Measurements from ENCODE around the gene TOR4A. TPM values are rescaled to one million over a fixed set of nuclear protein-coding genes. Genes with fewer than 3 reads are reported as not detected.
"Not testable (repeated sequence)": the region's sequence is repeated elsewhere in the genome, so short reads cannot be mapped to it uniquely, and the experiment has no call there.

The TOR4A gene
- total and polyA plus RNA-seq, 2 donors (not counting 1 experiment from before 2014, with no cell fraction given), result 8.3 to 15.3 TPM

GRCh38 chr9:137256856-137257255, 20.7 kb upstream of the TOR4A start:
- no peak overlapping the region for H2AFZ ChIP-seq (ENCODE audit: insufficient read depth, low read depth, low read length, poor library complexity, severe bottlenecking)
- H3K4me2 ChIP-seq (replicated peaks; ENCODE audit: low read depth, low read length, poor library complexity, severe bottlenecking), result peak overlapping the region; percentile 92
- H4K20me1 ChIP-seq (ENCODE audit: control insufficient read depth, insufficient read depth, low read length, poor library complexity, severe bottlenecking), result peaks cover 18% of the 10 kb centered on the region
- H3K4me3 ChIP-seq (ENCODE audit: control extremely low read depth in 1 of 5, extremely low read depth in 1 of 5, insufficient read depth in 1 of 5, low read depth in 2 of 5, low read length in 4 of 5), result no peak overlapping the region
- Mint-ChIP-seq H3K9me3 (ENCODE audit: insufficient read depth) (no peaks in the 10 kb centered on the region), H3K4me1 (peaks cover 25% of the 10 kb centered on the region), H3K4me3 (peak overlapping the region; percentile 86), H3K27me3 (no peaks in the 10 kb centered on the region), H3K27ac (peak overlapping the region; percentile 26)
- intact Hi-C loops (cut with micrococcal nuclease), result no loop called here
- TF ChIP-seq CTCF (IDR thresholded peaks at IDR 0.05) (no peak), EZH2 (IDR thresholded peaks at IDR 0.05; ENCODE audit: borderline replicate concordance, insufficient read depth, low read depth, low read length, poor library complexity, severe bottlenecking) (no peak)
- no peaks in the 10 kb centered on the region for H3K9me3 ChIP-seq (ENCODE audit: control extremely low read depth in 1 of 3, control insufficient read depth in 2 of 3, insufficient read depth in 1 of 3, low read length in 2 of 3)
- ChIA-PET POLR2A (interaction anchor here (0.6 to 1.2 kb wide), 3 partner anchors 10 to 124 kb away, joined by 5 to 6 read pairs (median 6); no protein-coding TSS in a partner anchor), CTCF (interaction anchor here (1.1 to 3.0 kb wide), 3 partner anchors 17 to 30 kb away, joined by 3 to 18 read pairs (median 8); partner anchors contain the start of genes RNF224 and TUBB4B)
- peaks cover 17 to 27% of the 10 kb centered on the region in 2 donors for H3K4me1 ChIP-seq (ENCODE audit: control insufficient read depth in 2 of 2, insufficient read depth in 2 of 2, low read length in 2 of 2)
- H3K27ac ChIP-seq (ENCODE audit: low read length in 2 of 2), result no peak overlapping the region
- ATAC-seq (ENCODE audit: low read depth), result no peak
- WGBS (ENCODE audit: insufficient coverage), result 94% methylated on average over 11 of the region's 15 CpGs
- H3K79me2 ChIP-seq (ENCODE audit: control insufficient read depth, insufficient read depth, low read length), result peaks cover 35% of the 10 kb centered on the region
- H3K9ac ChIP-seq (ENCODE audit: low read length), result no peak overlapping the region
- DNase-seq, result no peak
- H3K27me3 ChIP-seq (replicated peaks in 1 of 4; ENCODE audit: control extremely low read depth in 1 of 4, control insufficient read depth in 3 of 4, insufficient read depth in 4 of 4, low read length in 3 of 4), result no peaks in the 10 kb centered on the region
- peaks cover 0 to 17% of the 10 kb centered on the region in 2 experiments for H3K36me3 ChIP-seq (replicated peaks in 1 of 2; ENCODE audit: control extremely low read depth in 1 of 2, control insufficient read depth in 1 of 2, extremely low read depth in 1 of 2, insufficient read depth in 2 of 2, low read length in 1 of 2)

GRCh38 chr9:137262173-137262908, 15.2 kb upstream of the TOR4A start:
- CTCF ChIA-PET, result interaction anchor here (0.8 to 3.2 kb wide), 3 partner anchors 26 to 233 kb away, joined by 3 to 13 read pairs (median 4); no protein-coding TSS in a partner anchor
- H3K4me3 Mint-ChIP-seq; H3K27ac ChIP-seq (ENCODE audit: low read length in 2 of 2); H3K9me3 ChIP-seq (ENCODE audit: control extremely low read depth in 1 of 3, control insufficient read depth in 2 of 3, insufficient read depth in 1 of 3, low read length in 2 of 3); H3K4me2 ChIP-seq (replicated peaks; ENCODE audit: low read depth, low read length, poor library complexity, severe bottlenecking); H3K9me3 Mint-ChIP-seq (ENCODE audit: insufficient read depth); H2AFZ ChIP-seq (ENCODE audit: insufficient read depth, low read depth, low read length, poor library complexity, severe bottlenecking); H3K4me3 ChIP-seq (ENCODE audit: control extremely low read depth in 1 of 5, extremely low read depth in 1 of 5, insufficient read depth in 1 of 5, low read depth in 2 of 5, low read length in 4 of 5); H3K27me3 Mint-ChIP-seq; DNase-seq; H3K27me3 ChIP-seq (replicated peaks in 1 of 4; ENCODE audit: control extremely low read depth in 1 of 4, control insufficient read depth in 3 of 4, insufficient read depth in 4 of 4, low read length in 3 of 4); H3K4me1 Mint-ChIP-seq; H3K27ac Mint-ChIP-seq; H3K4me1 ChIP-seq (ENCODE audit: control insufficient read depth in 2 of 2, insufficient read depth in 2 of 2, low read length in 2 of 2); ATAC-seq (ENCODE audit: low read depth); intact Hi-C loops (cut with micrococcal nuclease); H3K9ac ChIP-seq (ENCODE audit: low read length): not testable (repeated sequence)
- peaks cover 19% of the 10 kb centered on the region for H4K20me1 ChIP-seq (ENCODE audit: control insufficient read depth, insufficient read depth, low read length, poor library complexity, severe bottlenecking)
- H3K36me3 ChIP-seq (replicated peaks in 1 of 2; ENCODE audit: control extremely low read depth in 1 of 2, control insufficient read depth in 1 of 2, extremely low read depth in 1 of 2, insufficient read depth in 2 of 2, low read length in 1 of 2), result peaks cover 0 to 30% of the 10 kb centered on the region in 2 experiments
- WGBS (ENCODE audit: insufficient coverage), result 61% methylated on average over 3 of the region's 15 CpGs
- peak; percentile 43 for TF ChIP-seq CTCF (IDR thresholded peaks at IDR 0.05)
- peaks cover 31% of the 10 kb centered on the region for H3K79me2 ChIP-seq (ENCODE audit: control insufficient read depth, insufficient read depth, low read length)
- POLR2A ChIA-PET, result interaction anchor here (0.6 kb wide), 1 partner anchor 174 kb away, joined by 3 read pairs; no protein-coding TSS in a partner anchor

Measured in B cell (primary cell).